Right cardiac atrium (tissue), 5 donors: ENCODE measurements around the gene SERINC3. TPM values are rescaled to one million over a fixed set of nuclear protein-coding genes. Genes with fewer than 3 reads are reported as not detected.

ENCODE experiments used
- ATAC-seq, 2 donors: fragments of 200-7000 bp; cut with Tn5 transposase; one replicate each; pipeline versions ENCODE4 v1.8.0 to v1.9.1; 2020; ENCODE audit warnings: moderate library complexity in 2 of 2, mild to moderate bottlenecking in 1 of 2
- DNase-seq, 3 donors: peaks; one replicate each; pipeline ENCODE4 v3.0.0-alpha.2; 2020
- H3K27ac ChIP-seq: one replicate; pipeline ENCODE4 v1.5.1; 2013; ENCODE audit warnings: mild to moderate bottlenecking, low read length, control low read depth, moderate library complexity
- H3K27me3 ChIP-seq: one replicate; pipeline ENCODE4 v1.6.1; 2013; ENCODE audit not compliant: control insufficient read depth, insufficient read depth
- H3K4me1 ChIP-seq: one replicate; pipeline ENCODE4 v1.6.1; 2013; ENCODE audit warnings: low read length; ENCODE audit not compliant: control insufficient read depth, insufficient read depth
- H3K4me3 ChIP-seq: one replicate; pipeline ENCODE4 v1.5.1; 2013; ENCODE audit warnings: low read length, control low read depth
- H3K9me3 ChIP-seq: one replicate; pipeline ENCODE4 v1.6.1; 2013; ENCODE audit warnings: low read length; ENCODE audit not compliant: control insufficient read depth
- WGBS: extraction: QIAGEN DNeasy Blood & Tissue Kit; methylation state at CpG from one replicate; pipeline ENCODE4 v1.1.7; 2013; 5-methylcytosine and 5-hydroxymethylcytosine counted together
- intact Hi-C, 4 donors: fragments of 100-400 bp; cut with DNase I; formaldehyde crosslinking; loops; one replicate each; pipeline versions ENCODE4 v1.11.0 to v1.14.0; 2022 to 2023
- polyA plus RNA-seq: library from polyadenylated mRNA; stranded (reverse); fragments of 200-250 nt; gene quantifications from one replicate; pipeline ENCODE4 v1.2.3, GENCODE V29; 2013
- total RNA-seq, 4 donors: library from RNA; stranded (reverse); fragmentation: NEBNext Ultra II Directional; extraction: Animal tissue kit (Norgen Biotek cat#: 25700); gene quantifications; one replicate each; pipeline ENCODE4 v1.2.1, GENCODE V29; 2021
- donor health status: healthy with polysubstance abuse.
- donor health status: DM: no; HTN: yes; CAD: no.
- donor health status: DM: no; HTN: no; CAD: no.
- donor health status: DM: no; HTN: yes; CAD: no; lungs with severe emphysema.
- donor health status: DM: yes; HTN: yes; CAD: no.

Gene SERINC3
- total and polyA plus RNA-seq, 5 donors, result 47.8 to 118 (median 104) TPM

DNA sequence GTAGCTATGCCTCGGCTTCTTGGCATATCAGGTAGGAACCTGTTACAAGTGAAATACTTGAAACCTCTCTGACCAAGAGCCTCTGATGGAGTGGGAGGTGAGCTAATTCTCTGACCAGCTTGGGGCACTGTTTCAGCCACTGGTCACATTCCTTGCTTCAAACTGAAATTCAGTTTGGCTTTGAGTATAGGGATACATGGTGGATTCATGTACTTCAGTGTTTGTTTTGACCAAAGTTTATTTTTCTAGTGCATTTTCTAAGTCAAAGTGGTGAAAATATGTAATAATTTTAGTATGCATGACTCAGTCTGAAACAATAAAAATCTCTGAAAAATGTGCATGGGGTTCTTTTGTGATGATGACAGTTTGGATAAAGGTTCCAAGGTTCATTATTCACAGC, 27.6 kb downstream of the SERINC3 start:
- intact Hi-C loops, result no loop called here
- no peak overlapping the region for H3K27ac ChIP-seq
- ATAC-seq, result no peak

DNA sequence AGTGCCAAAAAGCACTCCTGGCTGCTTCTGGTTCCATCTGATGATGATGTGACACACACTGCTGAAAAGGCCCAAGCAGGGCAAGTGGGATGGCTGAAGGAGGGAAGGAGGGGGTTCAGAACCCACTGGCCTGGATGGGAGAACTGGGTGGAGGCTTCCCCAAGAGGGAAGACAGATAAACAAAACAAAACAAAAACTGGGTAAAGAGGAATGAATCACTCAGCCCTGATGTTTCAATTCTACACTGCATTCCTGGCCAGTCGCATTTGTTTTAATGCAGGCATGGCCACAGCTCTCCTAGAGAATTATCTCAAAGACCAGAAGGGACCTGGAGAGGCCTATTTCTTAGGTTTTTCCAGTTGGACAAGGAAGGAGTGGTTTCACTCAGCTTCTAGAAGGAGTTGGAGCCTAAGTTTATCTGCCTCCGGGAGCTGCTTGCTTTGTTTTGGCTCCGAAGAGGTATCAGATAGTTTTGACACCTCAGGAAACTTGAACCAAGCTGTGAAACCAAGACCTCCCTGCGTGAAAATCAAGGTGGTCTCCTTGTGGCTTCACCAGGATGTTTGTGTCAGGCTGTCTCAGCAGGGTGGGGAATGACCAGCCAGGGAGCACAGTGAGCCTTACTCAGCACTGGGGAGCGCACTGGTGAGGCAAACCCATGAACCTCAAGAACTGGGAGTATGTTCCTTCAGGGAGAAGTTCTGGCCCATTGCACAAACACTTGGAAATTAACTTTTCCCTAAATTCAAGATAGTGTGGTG, 30.1 kb downstream of the SERINC3 start:
- H3K27ac ChIP-seq, result peak overlapping the region; percentile 70
- ATAC-seq (peak; percentile 76 to 77), DNase-seq (peak in 2 of 3 donors; percentile 44 to 48)
- no peaks in the 10 kb centered on the region for H3K9me3 ChIP-seq
- WGBS, result 64% methylated on average over 5 of the region's 5 CpGs
- H3K4me1 ChIP-seq, result peaks cover 3% of the 10 kb centered on the region
- no peaks in the 10 kb centered on the region for H3K27me3 ChIP-seq
- intact Hi-C loops, result no loop called here
- no peak overlapping the region for H3K4me3 ChIP-seq

More for the DNA sequence above, 27.6 kb downstream of the SERINC3 start:
- Histone ChIP-seq H3K9me3 (no peaks in the 10 kb centered on the region), H3K27me3 (no peaks in the 10 kb centered on the region), H3K4me1 (peaks cover 3% of the 10 kb centered on the region), H3K4me3 (no peak overlapping the region)
- no peak for DNase-seq
- 84% methylated on average over 1 of the region's 1 CpG for WGBS

DNA sequence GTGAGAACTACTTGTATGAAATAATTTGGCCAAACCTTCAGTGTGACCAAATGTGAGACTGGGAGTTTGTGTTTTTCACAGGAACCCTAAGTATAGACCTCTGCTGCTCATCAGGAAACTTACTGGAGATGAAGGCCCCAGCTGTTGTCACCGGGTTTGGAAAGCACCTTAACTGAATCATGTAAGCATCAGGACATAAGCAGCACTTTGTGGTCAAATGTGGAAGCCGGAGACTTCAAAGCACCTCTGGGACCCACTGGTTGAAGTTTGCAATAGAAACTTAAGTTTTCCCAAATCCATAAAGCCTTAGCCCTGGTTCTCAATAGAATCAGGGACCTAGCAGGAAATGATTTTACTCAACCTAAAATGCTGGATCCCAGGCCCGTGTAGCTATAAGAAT, 31.9 kb downstream of the SERINC3 start:
- no peaks in the 10 kb centered on the region for H3K9me3 ChIP-seq
- WGBS, result 82% methylated on average over 3 of the region's 3 CpGs
- H3K27ac ChIP-seq, result no peak overlapping the region
- H3K4me3 ChIP-seq, result no peak overlapping the region
- peaks cover 3% of the 10 kb centered on the region for H3K4me1 ChIP-seq
- no peak for DNase-seq
- H3K27me3 ChIP-seq, result no peaks in the 10 kb centered on the region
- no peak for ATAC-seq
- intact Hi-C loops, result no loop called here

DNA sequence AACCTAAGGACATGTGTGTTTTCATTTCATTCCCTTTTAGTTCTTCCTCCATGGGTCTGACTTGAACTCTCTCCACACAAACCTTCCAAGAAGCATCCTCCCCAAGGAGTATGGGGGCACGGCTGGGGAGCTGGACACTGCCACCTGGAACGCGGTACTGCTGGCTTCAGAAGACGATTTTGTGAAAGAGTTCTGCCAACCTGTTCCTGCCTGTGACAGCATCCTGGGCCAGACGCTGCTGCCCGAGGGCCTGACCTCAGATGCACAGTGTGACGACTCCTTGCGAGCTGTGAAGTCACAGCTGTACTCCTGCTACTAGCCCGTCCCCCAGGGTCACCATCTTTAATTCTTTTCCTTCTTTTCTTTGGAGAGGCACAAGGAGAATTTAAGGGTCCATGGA, 32.6 kb downstream of the SERINC3 start:
- DNase-seq (no peak), ATAC-seq (no peak)
- Histone ChIP-seq H3K9me3 (no peaks in the 10 kb centered on the region), H3K27me3 (no peaks in the 10 kb centered on the region), H3K27ac (no peak overlapping the region), H3K4me3 (no peak overlapping the region), H3K4me1 (peaks cover 3% of the 10 kb centered on the region)
- intact Hi-C loops, result no loop called here
- WGBS, result 76% methylated on average over 9 of the region's 9 CpGs

DNA sequence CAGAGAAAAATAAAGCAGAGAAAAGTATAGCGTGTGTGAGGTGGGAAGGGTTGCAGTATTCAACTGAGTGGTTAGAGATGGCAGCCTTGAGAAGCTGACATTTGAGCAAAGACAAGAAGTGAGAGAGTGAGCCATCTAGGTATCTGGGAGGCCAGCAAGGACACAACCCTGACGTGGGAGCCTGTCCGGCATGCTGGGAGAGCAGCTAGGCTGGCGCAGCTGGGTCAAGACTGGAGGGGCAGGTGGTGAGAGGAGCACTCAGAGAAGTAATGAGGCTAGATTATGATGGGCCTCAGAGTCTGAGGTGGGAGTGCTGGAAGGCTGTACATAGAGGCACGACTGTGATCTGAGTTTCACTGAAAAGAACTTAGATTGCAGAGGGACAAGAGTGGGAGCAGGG, 33.3 kb downstream of the SERINC3 start:
- ATAC-seq, result no peak
- intact Hi-C loops, result no loop called here
- Histone ChIP-seq H3K27me3 (no peaks in the 10 kb centered on the region), H3K9me3 (no peaks in the 10 kb centered on the region), H3K27ac (no peak overlapping the region), H3K4me1 (peaks cover 3% of the 10 kb centered on the region), H3K4me3 (no peak overlapping the region)
- WGBS, result 81% methylated on average over 5 of the region's 5 CpGs
- no peak for DNase-seq

DNA sequence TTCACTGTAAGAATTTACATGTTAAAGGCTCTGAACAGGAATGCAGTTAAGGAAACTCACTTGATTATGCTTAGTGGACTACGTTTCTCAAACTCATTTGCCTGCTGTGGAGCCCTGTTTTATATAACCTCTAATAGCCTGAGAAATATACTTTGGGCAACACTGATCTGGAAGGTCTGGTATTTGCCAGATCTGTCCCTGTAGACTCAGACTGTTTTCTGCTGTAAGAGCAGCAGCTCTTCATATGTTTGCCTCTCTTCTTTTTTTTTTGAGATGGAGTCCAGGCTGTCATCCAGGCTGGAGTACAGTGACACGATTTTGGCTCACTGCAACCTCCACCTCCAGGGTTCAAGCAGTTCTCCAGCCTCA, 36.1 kb downstream of the SERINC3 start:
- ATAC-seq, result no peak
- H3K9me3 ChIP-seq, result no peaks in the 10 kb centered on the region
- no peaks in the 10 kb centered on the region for H3K4me1 ChIP-seq
- H3K27me3 ChIP-seq, result no peaks in the 10 kb centered on the region
- intact Hi-C loops, result no loop called here
- no peak for DNase-seq
- no peak overlapping the region for H3K27ac ChIP-seq
- 68% methylated on average over 2 of the region's 2 CpGs for WGBS
- H3K4me3 ChIP-seq, result no peak overlapping the region

DNA sequence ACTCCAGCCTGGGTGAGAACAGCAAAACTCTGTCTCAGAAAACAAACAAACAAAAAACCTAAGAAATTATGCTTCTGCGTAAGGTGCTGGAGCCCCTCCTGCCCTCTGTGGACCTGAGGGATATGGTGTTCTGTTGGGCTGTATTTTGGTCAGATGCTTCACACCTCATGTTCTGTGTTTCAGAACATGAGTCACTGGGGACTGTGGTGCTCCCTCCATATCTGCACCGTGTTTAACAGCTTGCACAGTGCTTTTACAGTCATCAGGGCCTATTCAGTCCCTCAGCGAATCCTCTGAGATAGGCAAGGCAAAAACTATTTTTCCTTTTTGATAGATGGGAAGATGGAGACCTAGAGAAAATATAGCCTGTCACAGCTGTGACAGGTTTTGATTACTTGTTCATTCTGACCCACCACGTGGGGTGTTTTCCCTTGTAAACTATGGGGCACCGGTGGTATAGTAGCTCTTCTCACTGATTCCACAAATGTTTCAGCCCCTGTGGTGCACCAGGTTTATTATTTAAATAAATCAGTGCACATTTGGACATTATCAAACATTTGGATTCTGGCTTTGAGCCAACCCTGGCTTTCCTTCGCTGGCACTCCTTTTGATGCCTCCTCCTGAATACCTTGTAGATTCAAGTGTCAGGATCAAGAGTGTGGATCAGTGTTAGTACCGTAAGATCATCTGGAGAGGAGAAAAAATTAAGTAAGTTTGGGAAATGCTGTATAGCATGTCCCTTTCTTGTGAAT, 36.6 kb downstream of the SERINC3 start:
- peak in 1 of 2 donors; percentile 29 for ATAC-seq
- no peak overlapping the region for H3K27ac ChIP-seq
- intact Hi-C loops, result no loop called here

DNA sequence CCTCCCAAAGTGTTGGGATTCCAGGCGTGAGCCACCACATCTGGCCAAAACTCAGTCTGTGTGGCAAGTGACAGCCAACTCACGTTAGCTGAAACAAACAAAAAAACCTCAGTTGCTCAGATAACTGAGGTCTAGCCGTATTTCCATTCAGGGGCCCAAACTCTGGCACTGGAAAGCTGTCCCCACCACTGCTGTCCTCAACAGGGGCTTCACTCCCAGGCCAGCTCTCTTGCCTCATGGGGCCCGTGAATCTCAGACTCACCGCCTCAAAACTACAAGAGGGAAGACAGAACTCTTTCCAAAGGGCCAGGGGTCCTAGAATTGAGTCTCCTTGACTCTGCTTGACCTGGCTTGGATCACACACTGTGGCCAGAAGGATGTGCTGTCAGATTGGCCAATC, 38.8 kb downstream of the SERINC3 start:
- no peak overlapping the region for H3K4me3 ChIP-seq
- ATAC-seq (no peak), DNase-seq (no peak)
- no peaks in the 10 kb centered on the region for H3K9me3 ChIP-seq
- 91% methylated on average over 5 of the region's 5 CpGs for WGBS
- no peaks in the 10 kb centered on the region for H3K4me1 ChIP-seq
- no peak overlapping the region for H3K27ac ChIP-seq
- intact Hi-C loops, result no loop called here
- no peaks in the 10 kb centered on the region for H3K27me3 ChIP-seq

More for the DNA sequence above, 36.6 kb downstream of the SERINC3 start:
- H3K4me3 ChIP-seq, result no peak overlapping the region
- no peaks in the 10 kb centered on the region for H3K4me1 ChIP-seq
- 85% methylated on average over 7 of the region's 7 CpGs for WGBS
- DNase-seq, result no peak
- H3K27me3 ChIP-seq, result no peaks in the 10 kb centered on the region
- H3K9me3 ChIP-seq, result no peaks in the 10 kb centered on the region

DNA sequence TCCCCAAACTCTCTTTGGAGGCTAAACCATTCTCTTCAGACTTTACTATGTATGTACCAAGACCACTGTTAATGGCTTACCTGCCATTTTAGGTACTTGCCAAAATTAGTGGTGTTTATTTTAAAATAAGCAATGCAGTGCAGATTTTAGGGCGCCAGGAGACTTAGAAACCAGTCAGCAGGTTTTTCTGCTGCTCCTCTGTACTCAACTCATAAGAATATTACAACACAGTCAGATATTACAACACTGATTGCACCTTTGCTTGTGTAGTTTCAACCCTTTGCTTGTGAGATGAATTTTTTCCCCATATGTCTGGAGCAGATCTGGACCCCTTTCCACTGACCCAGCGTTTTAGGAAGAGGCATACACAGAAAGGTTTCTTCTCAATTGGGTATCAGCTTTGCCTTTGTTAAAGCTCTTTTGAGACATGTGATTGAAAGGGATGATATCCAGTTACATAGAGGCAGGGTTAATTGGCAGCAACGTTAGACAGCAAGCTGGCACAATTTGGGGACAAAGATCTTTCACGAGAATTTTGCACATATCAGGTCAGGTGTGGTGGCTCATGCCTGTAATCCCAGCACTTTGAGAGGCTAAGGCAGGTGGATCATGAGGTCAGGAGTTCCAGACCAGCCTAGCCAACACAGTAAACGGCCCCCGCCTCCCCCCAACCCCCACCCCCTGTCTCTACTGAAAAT, 40.0 kb downstream of the SERINC3 start:
- 82% methylated on average over 6 of the region's 6 CpGs for WGBS
- no peaks in the 10 kb centered on the region for H3K4me1 ChIP-seq
- no peak overlapping the region for H3K4me3 ChIP-seq
- no peaks in the 10 kb centered on the region for H3K9me3 ChIP-seq
- no peaks in the 10 kb centered on the region for H3K27me3 ChIP-seq
- ATAC-seq (no peak), DNase-seq (no peak)
- H3K27ac ChIP-seq, result no peak overlapping the region
- intact Hi-C loops, result no loop called here

DNA sequence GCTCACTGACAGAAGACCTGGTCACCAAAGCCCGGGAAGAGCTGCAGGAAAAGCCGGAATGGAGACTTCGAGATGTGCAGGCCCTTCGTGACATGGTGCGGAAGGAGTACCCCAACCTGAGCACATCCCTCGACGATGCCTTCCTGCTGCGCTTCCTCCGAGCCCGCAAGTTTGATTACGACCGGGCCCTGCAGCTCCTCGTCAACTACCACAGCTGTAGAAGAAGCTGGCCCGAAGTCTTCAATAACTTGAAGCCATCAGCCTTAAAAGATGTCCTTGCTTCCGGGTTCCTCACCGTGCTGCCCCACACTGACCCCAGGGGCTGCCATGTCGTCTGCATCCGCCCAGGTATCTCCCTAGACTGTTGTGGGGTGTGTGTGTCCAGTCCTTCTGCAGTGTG, 41.8 kb downstream of the SERINC3 start:
- H3K27me3 ChIP-seq, result no peaks in the 10 kb centered on the region
- H3K27ac ChIP-seq, result no peak overlapping the region
- ATAC-seq, result no peak
- intact Hi-C loops, result no loop called here
- WGBS, result 93% methylated on average over 18 of the region's 18 CpGs
- no peak for DNase-seq
- H3K4me3 ChIP-seq, result no peak overlapping the region
- H3K9me3 ChIP-seq, result no peaks in the 10 kb centered on the region
- H3K4me1 ChIP-seq, result no peaks in the 10 kb centered on the region

DNA sequence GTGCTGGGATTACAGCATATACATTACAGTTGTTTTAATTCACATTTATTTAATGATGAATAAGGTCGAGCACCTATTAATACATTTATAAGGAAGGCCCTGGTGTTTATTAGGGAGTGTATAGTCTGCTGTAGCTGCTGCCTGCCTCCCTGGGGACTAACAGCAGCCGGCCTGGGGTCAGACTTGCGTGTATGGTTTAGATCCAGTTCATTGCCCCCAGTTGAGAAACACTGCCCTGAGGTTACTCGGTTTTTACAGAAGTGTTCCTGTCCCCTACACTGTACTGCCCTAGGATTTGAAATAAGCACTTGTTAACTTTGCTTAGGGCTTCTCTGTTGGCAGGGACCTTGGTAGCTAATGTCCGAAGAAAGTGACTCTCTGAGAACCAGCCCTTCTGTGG, 42.2 kb downstream of the SERINC3 start:
- ATAC-seq (no peak), DNase-seq (no peak)
- H3K27me3 ChIP-seq, result no peaks in the 10 kb centered on the region
- no peaks in the 10 kb centered on the region for H3K4me1 ChIP-seq
- intact Hi-C loops, result loop anchor here in 1 of 4 donors (5.0 kb wide), 1 partner anchor 133 kb away; no protein-coding TSS in a partner anchor
- 81% methylated on average over 5 of the region's 5 CpGs for WGBS
- no peak overlapping the region for H3K4me3 ChIP-seq
- H3K27ac ChIP-seq, result no peak overlapping the region
- no peaks in the 10 kb centered on the region for H3K9me3 ChIP-seq
